PFSK-1 (cell line): ENCODE data around the gene BCL10.

ENCODE experiments used
- POLR2AphosphoS5 ChIP-seq: IDR thresholded peaks from 2 replicates; pipeline ENCODE4 v1.6.1; 2012; ENCODE audit warnings: low read depth, mild to moderate bottlenecking, control low read depth, low read length, moderate library complexity
- TAF1 ChIP-seq: IDR thresholded peaks from 2 replicates; pipeline ENCODE4 v1.6.1; 2012; ENCODE audit warnings: low read length, control low read depth, borderline replicate concordance; ENCODE audit not compliant: insufficient read depth

DNA sequence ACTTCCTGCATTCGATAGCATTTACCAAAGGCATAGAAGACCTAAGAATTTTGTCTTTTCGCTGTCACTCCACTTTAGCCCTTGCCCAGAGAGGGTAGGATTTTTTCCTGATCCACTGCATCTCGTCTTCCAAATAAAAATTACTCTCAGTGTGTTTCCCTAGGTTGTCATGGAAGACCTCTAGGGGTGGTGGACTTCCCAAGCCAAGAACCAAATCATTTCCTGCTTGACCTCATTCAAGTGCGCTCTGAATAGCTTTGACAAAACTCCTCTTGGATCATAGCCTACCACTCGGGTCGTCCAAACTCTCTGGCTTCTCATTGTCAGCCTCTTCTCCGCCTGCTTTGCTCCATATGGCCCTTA lies 16.5 kb downstream of the BCL10 start:
- TF ChIP-seq TAF1 (no peak), POLR2AphosphoS5 (no peak)
